H1 (cell line): ENCODE data around the gene ADCY3. TPM values are rescaled to one million over a fixed set of nuclear protein-coding genes. Genes with fewer than 3 reads are reported as not detected.

ENCODE experiments used
- CTCF ChIA-PET: fragments of 300-600 bp; sonication (Branson Sonifier 250); formaldehyde crosslinking; loops from one replicate; lab custom pipeline; 2021; ENCODE audit not compliant: partially characterized antibody; lab: Charles Lee
- POLR2A ChIA-PET: fragments of 300-600 bp; sonication (Branson Sonifier 250); formaldehyde crosslinking; loops from one replicate; lab custom pipeline; 2021; ENCODE audit warnings: inconsistent platforms; ENCODE audit not compliant: partially characterized antibody; lab: Charles Lee
- DNase-seq, 2 experiments: peaks; one replicate each; pipeline versions ENCODE4 v3.0.0 to v3.0.0-alpha.2; 2010 to 2022; ENCODE audit warnings: low spot score in 2 of 2, low read depth in 1 of 2, mixed read lengths in 1 of 2
- FAIRE-seq: peaks from 2 replicates; lab custom pipeline; 2011; peaks lifted over from hg19 to GRCh38; lab: Jason Lieb, UNC
- H2AFZ ChIP-seq: 2 replicates; pipeline ENCODE4 v1.8.1; 2012; ENCODE audit warnings: low read length, inconsistent platforms
- H2AK5ac ChIP-seq: 2 replicates; pipeline ENCODE4 v1.6.1; 2013; ENCODE audit warnings: low read depth, low read length
- H2BK120ac ChIP-seq: replicated peaks from 2 replicates; pipeline ENCODE3; 2013; ENCODE audit warnings: low read depth, low read length, inconsistent platforms
- H2BK12ac ChIP-seq: 2 replicates; pipeline ENCODE4 v1.6.1; 2013; ENCODE audit warnings: low read depth, low read length
- H2BK15ac ChIP-seq: 2 replicates; pipeline ENCODE4 v1.6.1; 2013; ENCODE audit warnings: low read length
- H2BK20ac ChIP-seq: 2 replicates; pipeline ENCODE4 v1.6.1; 2013; ENCODE audit warnings: low read length
- H2BK5ac ChIP-seq: 2 replicates; pipeline ENCODE4 v1.6.1; 2013; ENCODE audit warnings: low read depth, low read length
- H3K14ac ChIP-seq: 2 replicates; pipeline ENCODE4 v1.6.1; 2013; ENCODE audit warnings: inconsistent platforms; ENCODE audit not compliant: insufficient read length
- H3K18ac ChIP-seq: 2 replicates; pipeline ENCODE4 v1.6.1; 2013; ENCODE audit warnings: low read length; ENCODE audit errors: extremely low read depth
- H3K23ac ChIP-seq: 2 replicates; pipeline ENCODE4 v1.6.1; 2013; ENCODE audit warnings: inconsistent platforms; ENCODE audit not compliant: insufficient read length
- H3K23me2 ChIP-seq: 2 replicates; pipeline ENCODE4 v1.6.1; 2013; ENCODE audit warnings: low read depth, low read length
- H3K27ac ChIP-seq: 2 replicates; pipeline ENCODE4 v1.6.1; 2011; ENCODE audit warnings: low read depth, low read length, inconsistent platforms
- H3K27me3 ChIP-seq, 4 experiments: replicated peaks in 1 of 4; 1 replicate in 1 of 4; 2 replicates in 3 of 4; pipeline versions ENCODE4 v1.6.1 to v1.8.1; 2011 to 2013; ENCODE audit warnings: low read length in 3 of 4, mild to moderate bottlenecking in 3 of 4, inconsistent platforms in 2 of 4, mixed read lengths in 2 of 4, moderate library complexity in 1 of 4; ENCODE audit not compliant: control insufficient read depth in 3 of 4, insufficient read depth in 3 of 4; ENCODE audit errors: extremely low read depth in 1 of 4
- H3K36me3 ChIP-seq, 4 experiments: 2 replicates each; pipeline versions ENCODE4 v1.6.1 to v1.8.1; 2011 to 2013; ENCODE audit warnings: mild to moderate bottlenecking in 4 of 4, low read length in 3 of 4, moderate library complexity in 2 of 4, control low read depth in 1 of 4, inconsistent platforms in 1 of 4; ENCODE audit not compliant: insufficient read depth in 4 of 4, control insufficient read depth in 2 of 4
- H3K4ac ChIP-seq: replicated peaks from 2 replicates; pipeline ENCODE3; 2013; ENCODE audit warnings: low read length, low read depth, mixed read lengths, inconsistent platforms; ENCODE audit not compliant: insufficient read length
- H3K4me1 ChIP-seq, 4 experiments: replicated peaks in 1 of 4; 1 replicate in 1 of 4; 2 replicates in 3 of 4; pipeline versions ENCODE4 v1.6.1 to v1.8.1; 2011 to 2013; ENCODE audit warnings: low read length in 3 of 4, inconsistent platforms in 2 of 4, mixed read lengths in 1 of 4; ENCODE audit not compliant: insufficient read depth in 4 of 4, control insufficient read depth in 3 of 4
- H3K4me2 ChIP-seq, 2 experiments: 2 replicates each; pipeline versions ENCODE4 v1.6.1 to v1.8.1; 2011 to 2013; ENCODE audit warnings: low read depth in 2 of 2, low read length in 2 of 2, control low read depth in 1 of 2, inconsistent platforms in 1 of 2, mild to moderate bottlenecking in 1 of 2; ENCODE audit not compliant: insufficient read depth in 1 of 2
- H3K4me3 ChIP-seq, 4 experiments: fragments of 200-600, 300-600 bp in 1 of 4; sonication (generic), shearing (Covaris generic), sonication (Bioruptor Twin) in 1 of 4; 2 replicates each; pipeline versions ENCODE4 v1.5.1 to v1.8.1; 2011 to 2016; ENCODE audit warnings: low read length in 4 of 4, low read depth in 3 of 4, control low read depth in 2 of 4, inconsistent platforms in 2 of 4, mild to moderate bottlenecking in 2 of 4, mixed read lengths in 1 of 4, moderate library complexity in 1 of 4; ENCODE audit not compliant: insufficient read depth in 2 of 4; ENCODE audit errors: extremely low read depth in 1 of 4
- H3K56ac ChIP-seq: replicated peaks from 2 replicates; pipeline ENCODE3; 2013; ENCODE audit warnings: low read depth, mild to moderate bottlenecking, mixed read lengths, low read length, inconsistent platforms; ENCODE audit not compliant: insufficient read length
- H3K79me1 ChIP-seq: 2 replicates; pipeline ENCODE4 v1.6.1; 2013; ENCODE audit warnings: low read depth, low read length, control low read depth
- H3K79me2 ChIP-seq, 2 experiments: 2 replicates each; pipeline versions ENCODE4 v1.6.1 to v1.8.1; 2012 to 2013; ENCODE audit warnings: low read length in 2 of 2, mild to moderate bottlenecking in 2 of 2, inconsistent platforms in 1 of 2; ENCODE audit not compliant: insufficient read depth in 2 of 2, control insufficient read depth in 1 of 2
- H3K9ac ChIP-seq, 4 experiments: replicated peaks in 1 of 4; 1 replicate in 1 of 4; 2 replicates in 3 of 4; pipeline versions ENCODE4 v1.6.1 to v1.8.1; 2011 to 2013; ENCODE audit warnings: low read depth in 3 of 4, low read length in 3 of 4, control low read depth in 2 of 4, mild to moderate bottlenecking in 2 of 4, moderate library complexity in 2 of 4, inconsistent platforms in 1 of 4; ENCODE audit errors: extremely low read depth in 1 of 4
- H3K9me3 ChIP-seq, 2 experiments: 2 replicates each; pipeline versions ENCODE4 v1.6.1 to v1.8.1; 2012 to 2013; ENCODE audit warnings: mild to moderate bottlenecking in 2 of 2, moderate library complexity in 2 of 2, control low read depth in 1 of 2, inconsistent platforms in 1 of 2, low read depth in 1 of 2, low read length in 1 of 2, mixed read lengths in 1 of 2; ENCODE audit not compliant: insufficient read depth in 2 of 2
- H4K20me1 ChIP-seq, 2 experiments: replicated peaks in 1 of 2; 2 replicates each; pipeline versions ENCODE3 to v1.8.1; 2011 to 2013; ENCODE audit warnings: inconsistent platforms in 2 of 2, low read length in 2 of 2, mild to moderate bottlenecking in 1 of 2; ENCODE audit not compliant: insufficient read depth in 2 of 2, control insufficient read depth in 1 of 2
- H4K5ac ChIP-seq: 2 replicates; pipeline ENCODE4 v1.6.1; 2013; ENCODE audit warnings: low read length, low read depth, mixed read lengths, inconsistent platforms; ENCODE audit not compliant: insufficient read length
- H4K8ac ChIP-seq: 2 replicates; pipeline ENCODE4 v1.8.0; 2013; ENCODE audit warnings: mild to moderate bottlenecking, moderate library complexity, low read length, inconsistent platforms; ENCODE audit not compliant: insufficient read depth; ENCODE audit errors: extremely low read depth
- H4K91ac ChIP-seq: replicated peaks from 2 replicates; pipeline ENCODE3; 2013; ENCODE audit warnings: low read length, mixed read lengths, inconsistent platforms; ENCODE audit not compliant: insufficient read length
- WGBS, 2 experiments: shearing (Covaris generic) in 1 of 2; methylation state at CpG; one replicate each; pipeline versions ENCODE4 v1.1.6 to v1.1.7; 2013 to 2015; ENCODE audit warnings: low lambda C conversion rate in 2 of 2, mixed read lengths in 2 of 2, inconsistent platforms in 1 of 2, low coverage in 1 of 2, missing lambda C conversion rate in 1 of 2; ENCODE audit not compliant: insufficient replicate concordance in 2 of 2, insufficient coverage in 1 of 2, insufficient read length in 1 of 2; ENCODE audit errors: extremely low coverage in 1 of 2, missing lambda C conversion rate in 1 of 2; 5-methylcytosine and 5-hydroxymethylcytosine counted together
- polyA plus RNA-seq, 7 experiments: library from polyadenylated mRNA; depleted of rRNA in 3 of 7; stranded (reverse) in 5 of 7; unstranded in 2 of 7; fragments of >200 nt in 5 of 7; fragments of 200-250 nt in 2 of 7; gene quantifications; 1 replicate in 5 of 7; 2 replicates in 1 of 7; 4 replicates in 1 of 7; pipeline versions ENCODE4 v1.2.1 to v1.2.3, GENCODE V29; 2011 to 2013; ENCODE audit warnings: missing spikeins in 2 of 7, mixed read lengths in 2 of 7
- total RNA-seq: library from RNA; stranded (reverse); fragmentation: NEBNext Ultra II Directional; extraction: Animal tissue kit (Norgen Biotek cat#: 25700); gene quantifications from 2 replicates; pipeline ENCODE4 v1.2.1, GENCODE V29; 2021
- TF ChIP-seq, protein P1 (sequence below): IDR thresholded peaks from 2 replicates; pipeline ENCODE4 v1.6.1; 2011; ENCODE audit warnings: low read length, improper control_type of control experiment

Gene ADCY3
- total and polyA plus RNA-seq, 2 of the 8 experiments (the other 6 are each of a cell fraction or from before 2014, with no cell fraction given), result 45.1 to 52.9 TPM

DNA sequence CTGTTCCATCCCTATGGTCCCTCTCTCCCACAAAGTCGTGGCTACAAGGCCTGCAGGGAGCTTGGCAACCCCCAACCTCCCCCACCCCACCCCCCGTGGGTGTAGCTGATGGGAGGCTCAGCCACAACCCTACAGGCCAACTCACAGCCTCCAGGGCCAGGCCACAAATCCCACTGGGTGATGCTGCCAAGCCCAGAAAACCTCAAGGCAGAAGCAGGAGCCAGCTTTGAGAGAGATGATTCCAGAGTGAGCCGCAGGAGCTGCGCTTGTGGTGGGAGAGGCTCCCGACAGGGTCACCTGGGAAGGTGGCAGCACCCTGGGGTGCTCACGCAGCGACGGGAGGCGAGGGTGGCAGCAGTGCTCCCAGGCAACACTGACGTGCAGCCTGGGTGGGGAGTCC is 44.8 kb downstream of the ADCY3 start:
- Histone ChIP-seq H3K79me1 (no peaks in the 10 kb centered on the region; the same call in 1 of the 2 replicates), H3K56ac (no peak overlapping the region), H2BK12ac (no peak overlapping the region), H3K4ac (no peak overlapping the region), H2BK5ac (no peak overlapping the region), H3K9ac (no peak overlapping the region), H2BK20ac (no peak overlapping the region), H3K14ac (no peak overlapping the region), H3K4me3 (no peak overlapping the region), H2BK15ac (no peak overlapping the region), H3K79me2 (no peaks in the 10 kb centered on the region), H2AFZ (no peak overlapping the region), H3K36me3 (no peaks in the 10 kb centered on the region), H3K23ac (no peak overlapping the region), H3K23me2 (no peaks in the 10 kb centered on the region), H3K18ac (no peak overlapping the region), H4K8ac (no peak overlapping the region), H2BK120ac (no peak overlapping the region), H4K20me1 (peaks cover 0 to 2% of the 10 kb centered on the region in 2 experiments), H4K91ac (no peak overlapping the region), H3K27ac (no peak overlapping the region), H3K27me3 (no peaks in the 10 kb centered on the region), H3K4me1 (peaks cover 0 to 8% (median under 1%) of the 10 kb centered on the region in 4 experiments; a peak in 2 of 7 replicates), H2AK5ac (no peak overlapping the region), H4K5ac (no peak overlapping the region), H3K4me2 (no peak overlapping the region), H3K9me3 (no peaks in the 10 kb centered on the region)
- FAIRE-seq (no peak), DNase-seq (no peak)
- ChIA-PET CTCF (no interaction called here), POLR2A (no interaction called here)
- TF ChIP-seq, protein P1, sequence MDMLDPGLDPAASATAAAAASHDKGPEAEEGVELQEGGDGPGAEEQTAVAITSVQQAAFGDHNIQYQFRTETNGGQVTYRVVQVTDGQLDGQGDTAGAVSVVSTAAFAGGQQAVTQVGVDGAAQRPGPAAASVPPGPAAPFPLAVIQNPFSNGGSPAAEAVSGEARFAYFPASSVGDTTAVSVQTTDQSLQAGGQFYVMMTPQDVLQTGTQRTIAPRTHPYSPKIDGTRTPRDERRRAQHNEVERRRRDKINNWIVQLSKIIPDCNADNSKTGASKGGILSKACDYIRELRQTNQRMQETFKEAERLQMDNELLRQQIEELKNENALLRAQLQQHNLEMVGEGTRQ, result no peak
- WGBS, 2 experiments, result 90% methylated on average over 8 of the region's 10 CpGs; no CpG with 5 or more reads in 1 of the 2 experiments
